GM19193 (cell line): Measurements from ENCODE around the gene IQSEC1.

ENCODE experiments used
- POLR2A ChIP-seq: IDR thresholded peaks from 4 replicates; pipeline ENCODE4 v1.6.1; 2011; ENCODE audit not compliant: insufficient read depth, insufficient read length; ENCODE audit errors: extremely low read depth

Gene IQSEC1

GRCh38 chr3:13027154-13027553, 46.1 kb downstream of the IQSEC1 start:
- TF ChIP-seq POLR2A: no peak

GRCh38 chr3:13026534-13026933, 46.7 kb downstream of the IQSEC1 start:
- TF ChIP-seq POLR2A: no peak

- no peak for TF ChIP-seq POLR2A
These were observed 47.3 kb downstream of the IQSEC1 start for GRCh38 chr3:13025778-13026518.

GRCh38 chr3:13025090-13025489, 48.1 kb downstream of the IQSEC1 start:
- TF ChIP-seq POLR2A: no peak

GRCh38 chr3:13024765-13025065, 48.5 kb downstream of the IQSEC1 start:
- TF ChIP-seq POLR2A: no peak

- no peak for TF ChIP-seq POLR2A
These were observed 49.1 kb downstream of the IQSEC1 start for GRCh38 chr3:13023971-13024764.

- no peak for TF ChIP-seq POLR2A
These were observed 49.8 kb downstream of the IQSEC1 start for GRCh38 chr3:13023235-13023970.

- peak; percentile 53 for TF ChIP-seq POLR2A
These were observed 50.6 kb downstream of the IQSEC1 start for GRCh38 chr3:13022348-13023234.

- TF ChIP-seq POLR2A: peak; percentile 57
These were observed 51.8 kb downstream of the IQSEC1 start for GRCh38 chr3:13021141-13022114.

GRCh38 chr3:13020159-13020750, 53.0 kb downstream of the IQSEC1 start:
- peak; percentile 27 for TF ChIP-seq POLR2A

- TF ChIP-seq POLR2A: peak; percentile 27
These were observed 53.8 kb downstream of the IQSEC1 start for GRCh38 chr3:13019243-13020095.

- TF ChIP-seq POLR2A: no peak
These were observed 54.5 kb downstream of the IQSEC1 start for GRCh38 chr3:13018561-13019242.

GRCh38 chr3:13018043-13018451, 55.2 kb downstream of the IQSEC1 start:
- no peak for TF ChIP-seq POLR2A
